ENCODE data around the gene SCAMP2. TPM values are rescaled to one million over a fixed set of nuclear protein-coding genes. Genes with fewer than 3 reads are reported as not detected.

Gene SCAMP2
- polyA plus RNA-seq, 1 experiment, result 116 TPM

- POLR2A ChIA-PET, result interaction anchor here (0.6 kb wide), 1 partner anchor 149 kb away, joined by 5 read pairs; no protein-coding TSS in a partner anchor
Observed at GRCh38 chr15:74804935-74805334, 68.2 kb downstream of the SCAMP2 start.

GRCh38 chr15:74802862-74803447, 70.2 kb downstream of the SCAMP2 start:
- POLR2A ChIA-PET, result no interaction called here
- CTCF ChIA-PET, result no interaction called here
- Histone ChIP-seq H3K9me3 (ENCODE audit: control insufficient read depth, insufficient read depth, low read length) (no peaks in the 10 kb centered on the region; the same call in 1 of the 2 replicates), H3K27me3 (ENCODE audit: control insufficient read depth, insufficient read depth, low read length) (no peaks in the 10 kb centered on the region), H3K4me3 (ENCODE audit: low read depth, low read length) (no peak overlapping the region), H3K27ac (ENCODE audit: low read depth, low read length) (no peak overlapping the region)
- TF ChIP-seq CTCF (IDR thresholded peaks at IDR 0.05; ENCODE audit: low read depth, low read length), result no peak
- no peak for DNase-seq (ENCODE audit: low read depth, low spot score)

More at GRCh38 chr15:74804935-74805334, 68.2 kb downstream of the SCAMP2 start:
- no peaks in the 10 kb centered on the region; the same call in 1 of the 2 replicates for H3K9me3 ChIP-seq (ENCODE audit: control insufficient read depth, insufficient read depth, low read length)
- CTCF ChIA-PET, result interaction anchor here (0.9 to 1.9 kb wide), 2 partner anchors 12 to 36 kb away, joined by 6 read pairs; no protein-coding TSS in a partner anchor
- H3K27ac ChIP-seq (ENCODE audit: low read depth, low read length), result no peak overlapping the region
- no peak for TF ChIP-seq CTCF (IDR thresholded peaks at IDR 0.05; ENCODE audit: low read depth, low read length)
- H3K4me3 ChIP-seq (ENCODE audit: low read depth, low read length), result no peak overlapping the region
- DNase-seq (ENCODE audit: low read depth, low spot score), result no peak
- H3K27me3 ChIP-seq (ENCODE audit: control insufficient read depth, insufficient read depth, low read length), result no peaks in the 10 kb centered on the region

GRCh38 chr15:74802290-74802689, 70.9 kb downstream of the SCAMP2 start:
- CTCF ChIA-PET, result no interaction called here

GRCh38 chr15:74801311-74801997, 71.7 kb downstream of the SCAMP2 start:
- CTCF ChIA-PET, result interaction anchor here (1.1 to 1.8 kb wide), 4 partner anchors 10 to 29 kb away, joined by 3 to 10 read pairs (median 7); no protein-coding TSS in a partner anchor
- Histone ChIP-seq H3K27me3 (ENCODE audit: control insufficient read depth, insufficient read depth, low read length) (no peaks in the 10 kb centered on the region), H3K4me3 (ENCODE audit: low read depth, low read length) (no peak overlapping the region), H3K9me3 (ENCODE audit: control insufficient read depth, insufficient read depth, low read length) (no peaks in the 10 kb centered on the region; the same call in 1 of the 2 replicates), H3K27ac (ENCODE audit: low read depth, low read length) (no peak overlapping the region)
- POLR2A ChIA-PET, result no interaction called here
- no peak for TF ChIP-seq CTCF (IDR thresholded peaks at IDR 0.05; ENCODE audit: low read depth, low read length)
- no peak for DNase-seq (ENCODE audit: low read depth, low spot score)

More at GRCh38 chr15:74802290-74802689, 70.9 kb downstream of the SCAMP2 start:
- no peak overlapping the region for H3K27ac ChIP-seq (ENCODE audit: low read depth, low read length)
- no peak for TF ChIP-seq CTCF (IDR thresholded peaks at IDR 0.05; ENCODE audit: low read depth, low read length)
- POLR2A ChIA-PET, result no interaction called here
- H3K4me3 ChIP-seq (ENCODE audit: low read depth, low read length), result no peak overlapping the region
- H3K27me3 ChIP-seq (ENCODE audit: control insufficient read depth, insufficient read depth, low read length), result no peaks in the 10 kb centered on the region
- no peak for DNase-seq (ENCODE audit: low read depth, low spot score)
- H3K9me3 ChIP-seq (ENCODE audit: control insufficient read depth, insufficient read depth, low read length), result no peaks in the 10 kb centered on the region; the same call in 1 of the 2 replicates

All from AG04450 (cell line).